Body of pancreas (tissue), 4 donors: ENCODE results near the gene TGM3. TPM values are rescaled to one million over a fixed set of nuclear protein-coding genes. Genes with fewer than 3 reads are reported as not detected.

Source experiments
- ATAC-seq: fragments of 150-250 bp; one replicate; pipeline ENCODE4 v1.9.1; 2016
- DNase-seq, 4 donors: peaks; one replicate each; pipeline ENCODE4 v3.0.0-alpha.2; 2019
- H3K27ac ChIP-seq, 4 donors: fragments of 200-600 bp; sonication (generic); 1 replicate in 3 of 4; 2 replicates in 1 of 4; pipeline versions ENCODE4 v1.5.1 to v1.6.1; 2016 to 2019; ENCODE audit warnings: mild to moderate bottlenecking in 1 of 4, mixed read lengths in 1 of 4, moderate library complexity in 1 of 4
- H3K27me3 ChIP-seq, 2 donors: fragments of 200-600 bp; sonication (generic); one replicate each; pipeline ENCODE4 v1.6.0; 2016; ENCODE audit warnings: mild to moderate bottlenecking in 1 of 2
- H3K36me3 ChIP-seq, 2 donors: fragments of 200-600 bp; sonication (generic); replicated peaks in 1 of 2; 2 replicates each; pipeline ENCODE4 v1.5.1; 2016; ENCODE audit warnings: low read depth in 2 of 2; ENCODE audit not compliant: insufficient read depth in 1 of 2
- H3K4me1 ChIP-seq: fragments of 200-600 bp; sonication (generic); one replicate; pipeline ENCODE4 v1.6.0; 2016
- H3K4me3 ChIP-seq, 2 donors: fragments of 200-600 bp; sonication (generic); 1 replicate in 1 of 2; 2 replicates in 1 of 2; pipeline ENCODE4 v1.5.1; 2016 to 2019
- H3K9me3 ChIP-seq, 3 donors: fragments of 200-600 bp; sonication (generic); 1 replicate in 2 of 3; 2 replicates in 1 of 3; pipeline ENCODE4 v1.5.1; 2016
- POLR2A ChIP-seq, 3 donors: fragments of 450-650 bp; IDR thresholded peaks; one replicate each; pipeline ENCODE4 v1.6.1; 2016; ENCODE audit warnings: antibody characterized with exemption in 3 of 3, mild to moderate bottlenecking in 2 of 3
- WGBS, 2 donors: methylation state at CpG; one replicate each; pipeline ENCODE4 v1.1.5; 2017; 5-methylcytosine and 5-hydroxymethylcytosine counted together
- intact Hi-C: fragments of 100-400 bp; cut with DNase I; formaldehyde crosslinking; loops from one replicate; pipeline ENCODE4 v1.15.1; 2023
- total RNA-seq, 2 donors: library from RNA; depleted of rRNA; stranded (reverse); fragments of >200 nt; gene quantifications; one replicate each; pipeline ENCODE4 v1.1.0, GENCODE V29; 2016
- TF ChIP-seq, protein P1 (sequence below), 7 experiments: fragments of 450-650 bp in 4 of 7; fragments of 200-600 bp in 3 of 7; sonication (generic) in 3 of 7; IDR thresholded peaks; one replicate each; pipeline ENCODE4 v1.5.1; 2016 to 2019; ENCODE audit warnings: antibody characterized with exemption in 7 of 7

TGM3 gene
- total RNA-seq, 2 donors from 2014 or later = 0.26 TPM; not detected in 1

DNA sequence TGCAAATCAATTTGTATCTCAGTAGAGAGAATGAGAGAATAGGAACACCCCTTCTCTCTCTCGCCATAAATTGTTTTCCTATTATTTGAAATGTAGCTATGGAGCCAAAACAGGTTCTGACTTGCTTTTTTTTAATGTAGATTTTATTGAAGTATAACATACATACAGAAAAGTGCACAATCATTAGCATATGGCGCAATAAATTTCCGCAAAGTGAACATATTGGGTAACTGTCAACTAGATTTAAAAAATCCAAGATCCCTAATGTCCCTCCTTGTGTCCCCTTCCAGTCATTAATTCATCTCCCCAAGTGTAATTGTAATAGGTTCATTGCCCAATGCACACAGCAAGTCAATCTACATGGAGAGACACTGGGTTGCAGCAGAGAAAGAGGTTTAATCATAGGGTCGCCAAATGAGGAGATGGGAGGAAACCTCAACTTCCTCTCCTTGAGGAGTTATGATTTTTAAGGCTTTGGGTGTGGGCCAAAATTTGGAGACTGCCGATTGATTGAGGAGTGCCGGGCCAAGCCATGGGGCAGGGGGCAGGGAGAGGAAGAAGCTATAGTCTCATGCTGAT is 43.3 kb upstream of the TGM3 start:
- ATAC-seq = no peak
- intact Hi-C loops = no loop called here
- TF ChIP-seq, protein P1, sequence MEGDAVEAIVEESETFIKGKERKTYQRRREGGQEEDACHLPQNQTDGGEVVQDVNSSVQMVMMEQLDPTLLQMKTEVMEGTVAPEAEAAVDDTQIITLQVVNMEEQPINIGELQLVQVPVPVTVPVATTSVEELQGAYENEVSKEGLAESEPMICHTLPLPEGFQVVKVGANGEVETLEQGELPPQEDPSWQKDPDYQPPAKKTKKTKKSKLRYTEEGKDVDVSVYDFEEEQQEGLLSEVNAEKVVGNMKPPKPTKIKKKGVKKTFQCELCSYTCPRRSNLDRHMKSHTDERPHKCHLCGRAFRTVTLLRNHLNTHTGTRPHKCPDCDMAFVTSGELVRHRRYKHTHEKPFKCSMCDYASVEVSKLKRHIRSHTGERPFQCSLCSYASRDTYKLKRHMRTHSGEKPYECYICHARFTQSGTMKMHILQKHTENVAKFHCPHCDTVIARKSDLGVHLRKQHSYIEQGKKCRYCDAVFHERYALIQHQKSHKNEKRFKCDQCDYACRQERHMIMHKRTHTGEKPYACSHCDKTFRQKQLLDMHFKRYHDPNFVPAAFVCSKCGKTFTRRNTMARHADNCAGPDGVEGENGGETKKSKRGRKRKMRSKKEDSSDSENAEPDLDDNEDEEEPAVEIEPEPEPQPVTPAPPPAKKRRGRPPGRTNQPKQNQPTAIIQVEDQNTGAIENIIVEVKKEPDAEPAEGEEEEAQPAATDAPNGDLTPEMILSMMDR (IDR thresholded peaks at IDR 0.05) = no peak
- H3K4me3 ChIP-seq = no peak overlapping the region
- no peaks in the 10 kb centered on the region for H3K27me3 ChIP-seq
- DNase-seq = no peak
- 64 to 77% methylated on average over 6 of the region's 6 CpGs for WGBS, 2 donors
- no peak overlapping the region for H3K27ac ChIP-seq
- H3K36me3 ChIP-seq = no peaks in the 10 kb centered on the region
- no peaks in the 10 kb centered on the region for H3K9me3 ChIP-seq
- H3K4me1 ChIP-seq = no peaks in the 10 kb centered on the region

DNA sequence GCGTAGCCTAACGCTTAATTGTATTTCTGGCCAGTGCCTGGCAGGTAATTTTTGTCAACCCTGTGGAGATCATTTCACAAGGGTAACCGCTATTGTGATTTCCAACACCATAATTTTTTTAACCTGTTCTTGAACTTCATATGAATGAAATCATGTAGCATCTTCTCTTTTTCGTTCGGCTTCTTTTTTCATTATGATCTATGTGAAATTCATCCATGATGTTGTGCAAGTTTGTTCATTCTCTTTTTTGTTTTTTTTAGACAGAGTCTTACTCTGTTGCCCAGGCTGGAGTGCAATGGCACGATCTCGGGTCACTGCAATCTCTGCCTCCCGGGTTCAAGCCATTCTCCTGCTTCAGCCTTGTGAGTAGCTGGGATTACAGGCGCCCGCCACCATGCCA is 42.5 kb upstream of the TGM3 start:
- Histone ChIP-seq H3K4me3 (no peak overlapping the region), H3K36me3 (no peaks in the 10 kb centered on the region), H3K4me1 (no peaks in the 10 kb centered on the region), H3K9me3 (no peaks in the 10 kb centered on the region), H3K27me3 (no peaks in the 10 kb centered on the region), H3K27ac (no peak overlapping the region)
- WGBS, 2 donors = 77 to 83% methylated on average over 10 of the region's 10 CpGs
- DNase-seq = no peak
- no peak for ATAC-seq
- no peak for TF ChIP-seq POLR2A (IDR thresholded peaks at IDR 0.05)
- TF ChIP-seq, protein P1 (IDR thresholded peaks at IDR 0.05) = no peak
- intact Hi-C loops = no loop called here

DNA sequence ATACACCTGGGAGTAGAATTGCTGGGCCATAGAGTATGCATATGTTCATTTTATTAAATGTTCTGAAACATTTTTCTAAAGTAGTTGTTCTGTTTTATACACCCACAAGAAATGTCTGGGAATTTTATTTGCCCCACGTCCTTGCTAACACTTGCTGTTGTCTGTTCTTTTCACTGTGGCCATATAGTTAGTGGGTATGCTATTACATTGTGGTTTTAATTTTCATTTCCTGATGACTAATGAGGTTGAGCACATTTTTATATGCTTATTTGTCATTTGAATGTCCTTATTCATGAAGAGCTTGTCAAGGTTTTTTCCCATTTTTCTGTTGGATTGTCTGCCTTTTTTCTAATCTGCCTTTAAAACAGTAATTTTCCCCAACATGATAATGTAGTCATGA is 41.5 kb upstream of the TGM3 start:
- no peak for DNase-seq
- no peaks in the 10 kb centered on the region for H3K4me1 ChIP-seq
- ATAC-seq = no peak
- H3K9me3 ChIP-seq = no peaks in the 10 kb centered on the region
- no peaks in the 10 kb centered on the region for H3K27me3 ChIP-seq
- TF ChIP-seq, protein P1 (IDR thresholded peaks at IDR 0.05) = no peak
- TF ChIP-seq POLR2A (IDR thresholded peaks at IDR 0.05) = no peak
- intact Hi-C loops = no loop called here
- WGBS, 2 donors = 61% methylated on average over 1 of the region's 1 CpG
- no peak overlapping the region for H3K27ac ChIP-seq
- H3K36me3 ChIP-seq = no peaks in the 10 kb centered on the region
- no peak overlapping the region for H3K4me3 ChIP-seq

DNA sequence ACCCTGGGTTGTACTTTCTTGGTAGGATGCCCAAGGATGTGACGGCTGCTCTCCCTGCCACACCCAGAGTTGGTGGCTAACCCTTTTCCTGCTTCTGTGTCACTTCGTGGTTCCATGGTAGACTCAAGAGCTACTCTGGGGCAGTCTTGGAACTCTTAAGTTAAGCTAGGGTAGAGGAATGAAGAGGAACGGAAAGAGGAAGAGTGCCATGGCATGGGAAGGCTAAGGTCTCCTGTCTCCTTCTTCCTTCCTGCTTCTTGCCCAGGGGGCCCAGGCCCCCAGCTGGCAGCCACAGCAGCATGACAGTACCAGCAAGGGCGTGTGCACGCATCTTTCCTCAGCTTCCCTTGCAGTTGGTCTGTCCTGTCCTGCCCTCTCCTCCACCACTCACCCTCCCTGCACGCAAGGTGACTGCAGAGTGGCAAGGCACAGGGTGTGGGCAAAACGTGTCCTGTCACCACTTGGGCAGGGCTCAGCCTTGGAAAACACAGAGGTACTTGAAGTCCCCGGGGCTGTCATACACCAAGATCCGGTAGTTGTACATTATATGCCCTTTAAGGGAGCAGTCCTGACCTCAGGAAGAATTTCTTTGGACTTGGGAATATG is 39.8 kb upstream of the TGM3 start:
- intact Hi-C loops = no loop called here
- no peaks in the 10 kb centered on the region for H3K36me3 ChIP-seq
- H3K4me1 ChIP-seq = no peaks in the 10 kb centered on the region
- H3K27ac ChIP-seq = no peak overlapping the region
- no peak overlapping the region for H3K4me3 ChIP-seq
- H3K9me3 ChIP-seq = no peaks in the 10 kb centered on the region
- 62 to 69% methylated on average over 9 of the region's 9 CpGs for WGBS, 2 donors
- no peaks in the 10 kb centered on the region for H3K27me3 ChIP-seq
- TF ChIP-seq, protein P1 (IDR thresholded peaks at IDR 0.05) = no peak
- TF ChIP-seq POLR2A (IDR thresholded peaks at IDR 0.05) = no peak
- DNase-seq (no peak), ATAC-seq (no peak)

DNA sequence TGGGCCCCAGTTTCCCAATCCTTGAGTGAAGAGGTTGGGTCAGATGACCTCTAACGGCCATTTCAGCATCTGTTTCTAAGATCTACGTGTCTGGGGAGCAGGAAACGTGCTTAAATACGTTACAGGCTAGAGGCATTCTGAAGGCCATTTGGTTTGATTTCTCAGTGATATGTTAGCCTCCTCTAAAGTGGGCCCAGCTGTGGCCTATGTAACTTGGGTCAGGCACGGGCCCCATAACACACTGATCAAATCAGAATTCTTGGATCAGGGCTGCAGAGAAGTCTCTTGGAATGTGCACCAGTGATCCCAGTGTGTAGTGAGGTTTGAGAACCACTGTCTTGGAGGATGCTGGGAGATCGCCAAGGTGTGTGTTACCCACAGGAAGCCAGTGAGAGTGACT is 36.1 kb upstream of the TGM3 start:
- intact Hi-C loops = no loop called here
- H3K4me3 ChIP-seq = no peak overlapping the region
- TF ChIP-seq POLR2A (IDR thresholded peaks at IDR 0.05) = no peak
- TF ChIP-seq, protein P1 (IDR thresholded peaks at IDR 0.05) = no peak
- no peaks in the 10 kb centered on the region for H3K36me3 ChIP-seq
- 74 to 80% methylated on average over 6 of the region's 6 CpGs for WGBS, 2 donors
- ATAC-seq (no peak), DNase-seq (no peak)
- H3K4me1 ChIP-seq = peaks cover 5% of the 10 kb centered on the region
- H3K27me3 ChIP-seq = no peaks in the 10 kb centered on the region
- no peaks in the 10 kb centered on the region for H3K9me3 ChIP-seq
- H3K27ac ChIP-seq = no peak overlapping the region
